ENCODE data around the gene RARG. TPM values are rescaled to one million over a fixed set of nuclear protein-coding genes. Genes with fewer than 3 reads are reported as not detected.

The RARG gene
- total and polyA plus RNA-seq, 2 of the 4 experiments (the other 2 are of a cell fraction): 7.9 to 30.9 TPM

DNA sequence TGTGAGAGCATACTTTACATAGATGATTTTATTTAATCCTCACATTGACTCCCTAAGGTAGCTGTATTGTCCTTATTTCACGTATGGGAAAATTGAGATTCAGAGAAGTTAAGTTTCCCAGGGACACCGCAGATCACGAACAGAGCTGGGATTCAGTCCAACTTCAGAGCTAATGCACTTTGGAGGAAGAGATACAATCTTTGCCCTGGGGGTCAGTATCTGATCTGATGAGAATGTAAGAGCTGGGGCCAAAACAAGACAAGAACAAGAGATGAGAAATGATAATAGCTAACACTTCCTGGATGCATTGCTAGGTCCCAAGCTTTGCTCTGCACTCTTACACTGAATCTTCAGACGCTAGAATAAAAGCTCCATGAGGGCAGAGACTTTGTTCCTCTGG is 45.3 kb downstream of the RARG start:
- CTCF ChIA-PET: no interaction called here
- Histone ChIP-seq H3K9ac (ENCODE audit: low read depth, low read length) (no peak overlapping the region), H3K56ac (ENCODE audit: extremely low read depth, insufficient read depth, low read length) (no peak overlapping the region), H2AFZ (replicated peaks; ENCODE audit: low read length, poor library complexity) (no peak overlapping the region), H3K4ac (ENCODE audit: low read depth, low read length) (no peak overlapping the region), H2AK9ac (replicated peaks; ENCODE audit: low read depth, low read length, poor library complexity) (no peak overlapping the region), H2BK120ac (ENCODE audit: low read depth, low read length) (no peak overlapping the region), H3K36me3 (ENCODE audit: control insufficient read depth, insufficient read depth, low read length) (peaks cover 53% of the 10 kb centered on the region), H3K4me3 (ENCODE audit: insufficient read depth, low read depth, low read length) (no peak overlapping the region), H3K79me1 (ENCODE audit: low read depth in 1 of 2, low read length in 2 of 2) (peaks cover 29 to 56% of the 10 kb centered on the region in 2 experiments), H3K9me1 (ENCODE audit: insufficient read depth, low read length) (peaks cover 15% of the 10 kb centered on the region), H3K9me3 (ENCODE audit: control insufficient read depth, insufficient read depth, low read length) (no peaks in the 10 kb centered on the region), H4K8ac (ENCODE audit: low read depth in 2 of 2, low read length in 2 of 2) (no peak overlapping the region), H3K18ac (ENCODE audit: low read depth, low read length) (no peak overlapping the region), H3K27me3 (ENCODE audit: control insufficient read depth, insufficient read depth, low read length) (no peaks in the 10 kb centered on the region), H2BK15ac (ENCODE audit: low read depth, low read length) (no peak overlapping the region), H2AK5ac (ENCODE audit: low read depth, low read length) (no peak overlapping the region), H3K4me1 (ENCODE audit: control insufficient read depth, insufficient read depth, low read length) (peaks cover 12% of the 10 kb centered on the region), H4K5ac (ENCODE audit: low read depth, low read length) (no peak overlapping the region), H4K91ac (ENCODE audit: insufficient read depth, low read depth, low read length) (no peak overlapping the region), H2BK5ac (ENCODE audit: low read depth, low read length, poor library complexity, severe bottlenecking) (no peak overlapping the region), H3K23ac (ENCODE audit: low read depth, low read length) (no peak overlapping the region), H3K4me2 (ENCODE audit: low read depth, low read length) (no peak overlapping the region), H4K20me1 (ENCODE audit: insufficient read depth, low read length) (peaks cover 14% of the 10 kb centered on the region; the same call in 1 of the 2 replicates), H3K27ac (ENCODE audit: insufficient read depth, low read length) (no peak overlapping the region), H3K14ac (replicated peaks; ENCODE audit: low read depth, low read length) (no peak overlapping the region), H2BK20ac (ENCODE audit: low read depth, low read length) (no peak overlapping the region)
- 100% methylated on average over 2 of the region's 4 CpGs; no CpG with 5 or more reads in 1 of the 2 experiments for WGBS, 2 experiments (ENCODE audit: extremely low coverage in 2 of 2, insufficient read length in 1 of 2)
- no peak for DNase-seq
- in situ Hi-C loops (cut with MboI; ENCODE audit: low sequenced_read_pairs) (loop anchor here (5.0 kb wide), 1 partner anchor 119 kb away; no protein-coding TSS in a partner anchor), intact Hi-C loops (cut with micrococcal nuclease) (no loop called here), dilution Hi-C loops (cut with HindIII; ENCODE audit: low sequenced_read_pairs, unreplicated experiment) (no loop called here)
- no TSS peak for BruUV-seq (replicated peaks)
- no peak for TF ChIP-seq USF2 (IDR thresholded peaks at IDR 0.05; ENCODE audit: low read depth, low read length)
- TF ChIP-seq MXI1 (IDR thresholded peaks at IDR 0.05; ENCODE audit: borderline replicate concordance, low read depth, low read length): no peak
- no peak for TF ChIP-seq BHLHE40 (IDR thresholded peaks at IDR 0.05; ENCODE audit: low read depth, low read length)
- no peak for TF ChIP-seq NFE2L2 (IDR thresholded peaks at IDR 0.05; ENCODE audit: low read depth, low read length)
- no peak for TF ChIP-seq SMC3 (IDR thresholded peaks at IDR 0.05; ENCODE audit: low read depth, low read length)
- no peak for TF ChIP-seq RCOR1 (IDR thresholded peaks at IDR 0.05; ENCODE audit: insufficient replicate concordance, low read length)
- TF ChIP-seq CHD1 (IDR thresholded peaks at IDR 0.05; ENCODE audit: low read depth, low read length): no peak
- TF ChIP-seq RAD21 (IDR thresholded peaks at IDR 0.05; ENCODE audit: low read length): no peak
- TF ChIP-seq CEBPB (IDR thresholded peaks at IDR 0.05; ENCODE audit: low read depth, low read length): no peak
- no peak for TF ChIP-seq POLR2A (IDR thresholded peaks at IDR 0.05; ENCODE audit: low read depth, low read length)
- ATAC-seq (ENCODE audit: low read depth): no peak
- POLR2A ChIA-PET (ENCODE audit: unreplicated experiment): interaction anchor here (0.5 kb wide), 1 partner anchor 106 kb away, joined by 4 read pairs; no protein-coding TSS in a partner anchor
